EL (cell line): Measurements from ENCODE around the gene VRTN.
"Not testable (repeated sequence)": the region's sequence is repeated elsewhere in the genome, so short reads cannot be mapped to it uniquely, and the experiment has no call there.

Experiments
- DNase-seq: peaks from one replicate; pipeline ENCODE4 v3.0.0-alpha.2; 2016

VRTN gene

GRCh38 chr14:74348241-74348734 is at the start of gene VRTN:
TSS of gene VRTN (plus strand) at chr14:74348471. CDS start at chr14:74356784, 8,313 bp downstream.
- DNase-seq, result no peak

- peak; percentile 53 for DNase-seq
Observed at GRCh38 chr14:74299061-74299545, 49.2 kb upstream of the VRTN start.

- no peak for DNase-seq
Observed at GRCh38 chr14:74301594-74302151, 46.6 kb upstream of the VRTN start.

GRCh38 chr14:74302152-74302628 is 46.1 kb upstream of the VRTN start:
- peak; percentile 54 for DNase-seq

- DNase-seq, result peak; percentile 94
Observed at GRCh38 chr14:74302634-74303569, 45.4 kb upstream of the VRTN start, which contains the start of gene ABCD4. TSS of gene ABCD4 (minus strand) at chr14:74302934. CDS start at chr14:74302912, 22 bp downstream.

- no peak for DNase-seq
Observed at GRCh38 chr14:74308695-74309094, 39.6 kb upstream of the VRTN start.

- DNase-seq, result no peak
Observed at GRCh38 chr14:74309125-74310022, 38.9 kb upstream of the VRTN start.

GRCh38 chr14:74312161-74312560 is 36.1 kb upstream of the VRTN start:
- no peak for DNase-seq

GRCh38 chr14:74313601-74314000 is 34.7 kb upstream of the VRTN start:
- no peak for DNase-seq

GRCh38 chr14:74314576-74314975 is 33.7 kb upstream of the VRTN start:
- DNase-seq, result no peak

- peak; percentile 37 for DNase-seq
Observed at GRCh38 chr14:74324931-74325361, 23.3 kb upstream of the VRTN start.

GRCh38 chr14:74325446-74325845 is 22.8 kb upstream of the VRTN start:
- no peak for DNase-seq

- DNase-seq, result no peak
Observed at GRCh38 chr14:74326369-74327152, 21.7 kb upstream of the VRTN start.

- DNase-seq, result not testable (repeated sequence)
Observed at GRCh38 chr14:74329950-74330552, 18.2 kb upstream of the VRTN start.

GRCh38 chr14:74333909-74334308 is 14.4 kb upstream of the VRTN start:
- DNase-seq, result peak; percentile 69

- DNase-seq, result no peak
Observed at GRCh38 chr14:74346341-74346740, 1.9 kb upstream of the VRTN start.

GRCh38 chr14:74347097-74347794 is 1.0 kb upstream of the VRTN start:
- peak; percentile 56 for DNase-seq

- no peak for DNase-seq
Observed at GRCh38 chr14:74347795-74348100, 523 bp upstream of the VRTN start.

- DNase-seq, result no peak
Observed at GRCh38 chr14:74348735-74349463, 628 bp downstream of the VRTN start.

GRCh38 chr14:74349757-74350156 is 1.5 kb downstream of the VRTN start:
- DNase-seq, result no peak
